ENCODE results near the gene TMEM120B.

Gene TMEM120B

DNA sequence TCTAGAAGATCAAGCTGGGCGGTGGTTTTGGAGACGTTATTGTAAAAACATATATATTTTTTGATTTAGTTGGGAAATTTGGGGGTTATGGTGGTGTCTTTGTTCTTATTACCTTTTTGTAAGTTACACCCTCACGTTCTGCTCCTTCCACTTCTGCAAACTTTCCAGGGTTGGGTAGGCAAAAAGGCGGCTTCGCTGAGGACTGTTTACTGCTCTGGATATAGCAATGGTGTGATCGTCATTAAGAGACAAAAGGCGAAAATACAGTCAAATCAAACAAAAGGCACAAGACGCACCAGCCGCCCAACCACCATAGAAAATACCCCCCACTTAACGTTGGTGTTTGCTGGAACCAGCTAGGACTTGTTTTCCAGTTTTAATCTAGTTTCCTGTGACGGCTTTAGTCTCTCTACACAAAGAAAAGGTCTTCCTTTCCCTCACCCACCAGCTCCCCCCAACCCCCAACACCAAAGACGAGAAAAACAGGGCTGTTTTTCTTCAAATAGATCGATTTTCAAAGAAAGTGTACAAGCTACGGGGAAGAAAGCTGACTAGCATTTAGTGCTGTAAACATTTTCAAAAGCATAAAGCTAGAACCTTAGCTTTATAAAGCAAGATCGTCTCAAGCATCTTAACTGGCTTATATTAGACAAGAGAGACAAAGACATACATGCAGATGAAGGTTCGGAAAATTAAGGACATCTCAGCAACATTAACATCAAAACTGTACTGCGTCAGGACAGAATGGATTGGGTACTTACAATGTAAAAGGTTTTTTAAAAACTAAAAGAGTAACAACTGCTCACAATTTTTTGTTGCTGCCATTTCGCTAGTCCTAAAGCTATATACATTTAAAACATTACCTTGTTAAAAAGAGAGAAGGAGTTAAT is 89.3 kb downstream of the TMEM120B start:
- no peaks in the 10 kb centered on the region for H3K27me3 ChIP-seq (replicated peaks; ENCODE audit: control insufficient read depth, insufficient read depth, low read length, poor library complexity, severe bottlenecking)
- H3K27ac ChIP-seq (ENCODE audit: insufficient read depth, low read length, poor library complexity, severe bottlenecking), result peak overlapping the region; percentile 98
- no peaks in the 10 kb centered on the region for H3K9me3 ChIP-seq (ENCODE audit: control insufficient read depth, low read length)
- peaks cover 27% of the 10 kb centered on the region for H3K4me1 ChIP-seq (ENCODE audit: control insufficient read depth, insufficient read depth, low read length, poor library complexity, severe bottlenecking)
- no peak for DNase-seq
- peaks cover 14% of the 10 kb centered on the region for H3K36me3 ChIP-seq (ENCODE audit: control insufficient read depth, insufficient read depth, low read length)
- peak overlapping the region; percentile 76 for H3K4me3 ChIP-seq (ENCODE audit: insufficient read depth, low read depth, low read length, poor library complexity, severe bottlenecking)

GRCh38 chr12:121802485-121802842 is 89.9 kb downstream of the TMEM120B start:
- Histone ChIP-seq H3K27me3 (replicated peaks; ENCODE audit: control insufficient read depth, insufficient read depth, low read length, poor library complexity, severe bottlenecking) (no peaks in the 10 kb centered on the region), H3K9me3 (ENCODE audit: control insufficient read depth, low read length) (no peaks in the 10 kb centered on the region), H3K4me3 (ENCODE audit: insufficient read depth, low read depth, low read length, poor library complexity, severe bottlenecking) (peak overlapping the region; percentile 76), H3K36me3 (ENCODE audit: control insufficient read depth, insufficient read depth, low read length) (peaks cover 8% of the 10 kb centered on the region), H3K27ac (ENCODE audit: insufficient read depth, low read length, poor library complexity, severe bottlenecking) (peak overlapping the region; percentile 98), H3K4me1 (ENCODE audit: control insufficient read depth, insufficient read depth, low read length, poor library complexity, severe bottlenecking) (peaks cover 33% of the 10 kb centered on the region)
- no peak for DNase-seq

GRCh38 chr12:121802843-121803698 is 90.5 kb downstream of the TMEM120B start:
- H3K27me3 ChIP-seq (replicated peaks; ENCODE audit: control insufficient read depth, insufficient read depth, low read length, poor library complexity, severe bottlenecking), result no peaks in the 10 kb centered on the region
- H3K27ac ChIP-seq (ENCODE audit: insufficient read depth, low read length, poor library complexity, severe bottlenecking), result peak overlapping the region; percentile 98
- peaks cover 30% of the 10 kb centered on the region for H3K4me1 ChIP-seq (ENCODE audit: control insufficient read depth, insufficient read depth, low read length, poor library complexity, severe bottlenecking)
- H3K36me3 ChIP-seq (ENCODE audit: control insufficient read depth, insufficient read depth, low read length), result peaks cover 10% of the 10 kb centered on the region
- peak; percentile 73 to 80 (median 80) for DNase-seq
- H3K4me3 ChIP-seq (ENCODE audit: insufficient read depth, low read depth, low read length, poor library complexity, severe bottlenecking), result peak overlapping the region; percentile 76
- no peaks in the 10 kb centered on the region for H3K9me3 ChIP-seq (ENCODE audit: control insufficient read depth, low read length)

DNA sequence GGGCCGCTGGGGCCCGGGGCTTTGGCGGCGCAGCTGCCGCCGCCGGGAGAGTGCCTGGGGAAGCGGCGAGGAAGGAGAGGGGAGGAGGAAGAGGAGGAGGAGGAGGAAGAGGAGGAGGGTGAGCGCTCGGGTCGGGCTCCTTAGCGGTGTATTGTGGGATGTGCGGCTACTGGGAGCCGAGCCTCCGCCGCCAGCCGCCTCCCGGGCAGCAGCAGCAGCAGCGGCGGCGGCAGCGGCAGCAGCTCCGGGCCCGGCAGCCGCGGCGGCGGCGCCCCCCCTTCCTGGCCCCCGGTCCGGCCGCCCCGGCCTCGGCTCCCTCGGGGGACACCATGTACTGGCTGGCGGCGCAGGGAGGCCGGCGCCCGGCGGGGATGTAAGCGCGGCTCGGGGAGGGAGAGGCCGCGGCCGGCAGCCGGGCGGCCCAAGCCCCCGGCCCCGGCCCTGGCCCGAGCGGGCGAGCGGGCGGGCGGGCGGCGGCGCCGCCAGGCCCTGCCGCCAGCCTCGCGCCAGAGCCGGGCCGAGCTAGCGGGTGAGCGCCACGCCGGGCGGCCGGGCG is 91.4 kb downstream of the TMEM120B start, which contains the start of gene SETD1B:
SETD1B (plus strand) TSS at position 149 of the 556 bp plus-strand sequence. CDS start 729 bp downstream, outside the sequence.
- no peak for DNase-seq
- Histone ChIP-seq H3K27ac (ENCODE audit: insufficient read depth, low read length, poor library complexity, severe bottlenecking) (peak within 1 kb of the TSS; percentile 98), H3K36me3 (ENCODE audit: control insufficient read depth, insufficient read depth, low read length) (peaks cover 10% of the 10 kb centered on the region), H3K4me3 (ENCODE audit: insufficient read depth, low read depth, low read length, poor library complexity, severe bottlenecking) (peak within 1 kb of the TSS; percentile 90), H3K9me3 (ENCODE audit: control insufficient read depth, low read length) (no peaks in the 10 kb centered on the region), H3K4me1 (ENCODE audit: control insufficient read depth, insufficient read depth, low read length, poor library complexity, severe bottlenecking) (peaks cover 22% of the 10 kb centered on the region), H3K27me3 (replicated peaks; ENCODE audit: control insufficient read depth, insufficient read depth, low read length, poor library complexity, severe bottlenecking) (no peaks in the 10 kb centered on the region)

DNA sequence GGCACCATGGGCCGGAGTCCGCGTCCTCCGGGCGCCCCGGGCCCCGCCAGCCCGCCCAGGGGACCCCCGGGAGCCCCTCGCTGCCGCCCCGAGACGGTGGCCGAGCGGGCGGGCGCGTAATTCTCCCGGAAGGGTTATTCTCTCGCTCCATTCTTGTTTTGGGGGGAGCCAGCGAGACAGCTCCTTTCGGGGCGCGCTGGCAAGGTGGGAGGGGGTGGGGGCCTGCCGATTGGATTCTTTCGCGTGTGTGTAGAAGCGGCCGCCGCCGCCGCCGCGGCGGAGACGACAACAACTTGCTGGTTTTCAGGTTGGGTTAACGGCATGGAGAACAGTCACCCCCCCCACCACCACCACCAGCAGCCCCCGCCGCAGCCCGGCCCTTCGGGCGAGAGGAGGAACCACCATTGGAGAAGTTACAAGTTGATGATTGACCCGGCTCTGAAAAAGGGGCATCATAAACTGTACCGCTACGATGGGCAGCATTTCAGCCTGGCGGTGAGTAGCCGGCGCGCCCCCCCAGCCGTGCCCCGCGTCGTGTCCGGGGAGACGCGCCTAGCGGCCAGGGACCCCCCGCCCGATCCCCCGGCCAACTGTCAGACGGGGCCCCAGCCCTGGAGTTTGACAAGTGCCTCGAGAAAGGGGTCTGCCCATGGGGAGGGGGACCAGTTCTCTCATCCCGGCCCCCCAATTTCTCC is 92.0 kb downstream of the TMEM120B start:
- H3K4me1 ChIP-seq (ENCODE audit: control insufficient read depth, insufficient read depth, low read length, poor library complexity, severe bottlenecking), result peaks cover 17% of the 10 kb centered on the region
- H3K27ac ChIP-seq (ENCODE audit: insufficient read depth, low read length, poor library complexity, severe bottlenecking), result peak overlapping the region; percentile 77
- H3K27me3 ChIP-seq (replicated peaks; ENCODE audit: control insufficient read depth, insufficient read depth, low read length, poor library complexity, severe bottlenecking), result no peaks in the 10 kb centered on the region
- DNase-seq, result peak in 1 of 3 donors; percentile 46
- H3K36me3 ChIP-seq (ENCODE audit: control insufficient read depth, insufficient read depth, low read length), result peaks cover 14% of the 10 kb centered on the region
- H3K4me3 ChIP-seq (ENCODE audit: insufficient read depth, low read depth, low read length, poor library complexity, severe bottlenecking), result peak overlapping the region; percentile 90
- no peaks in the 10 kb centered on the region for H3K9me3 ChIP-seq (ENCODE audit: control insufficient read depth, low read length)

DNA sequence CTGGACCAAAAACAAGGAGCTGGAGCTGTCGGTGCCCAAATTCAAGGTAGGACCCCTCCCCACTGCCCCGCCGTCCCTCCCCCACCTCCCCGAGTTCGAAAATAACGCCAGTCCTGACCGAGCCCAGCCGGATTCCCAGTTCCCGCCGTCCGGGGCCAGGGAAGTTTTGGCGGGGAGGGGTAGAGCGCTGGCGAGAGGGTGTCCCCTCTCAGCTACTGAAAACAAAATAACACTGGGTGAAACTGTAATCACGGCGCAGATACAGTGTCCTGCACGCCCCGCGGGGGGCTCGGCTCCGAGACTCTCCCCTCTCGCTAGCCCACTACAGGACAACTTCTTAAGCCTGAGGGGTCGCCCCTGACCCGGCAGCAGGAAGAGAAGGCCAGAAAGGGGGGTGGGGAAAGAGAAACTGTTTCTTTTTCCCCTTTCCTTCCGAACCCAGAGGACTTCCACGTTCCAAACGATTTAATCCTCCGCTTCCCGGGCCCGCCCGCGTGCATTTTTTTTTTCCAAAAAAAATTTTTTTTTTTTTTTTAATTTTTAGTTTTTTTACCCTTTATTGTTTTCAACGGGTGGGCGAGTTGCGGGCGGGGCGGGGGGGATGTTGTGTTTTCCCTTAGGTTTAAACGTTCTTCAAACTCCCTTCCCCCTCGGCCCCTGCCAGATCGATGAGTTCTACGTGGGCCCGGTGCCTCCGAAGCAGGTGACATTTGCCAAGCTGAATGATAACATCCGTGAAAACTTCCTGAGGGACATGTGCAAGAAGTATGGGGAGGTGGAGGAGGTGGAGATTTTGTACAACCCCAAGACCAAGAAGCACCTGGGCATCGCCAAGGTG is 92.8 kb downstream of the TMEM120B start:
- DNase-seq, result no peak
- peaks cover 20% of the 10 kb centered on the region for H3K4me1 ChIP-seq (ENCODE audit: control insufficient read depth, insufficient read depth, low read length, poor library complexity, severe bottlenecking)
- no peaks in the 10 kb centered on the region for H3K27me3 ChIP-seq (replicated peaks; ENCODE audit: control insufficient read depth, insufficient read depth, low read length, poor library complexity, severe bottlenecking)
- peaks cover 22% of the 10 kb centered on the region for H3K36me3 ChIP-seq (ENCODE audit: control insufficient read depth, insufficient read depth, low read length)
- no peaks in the 10 kb centered on the region for H3K9me3 ChIP-seq (ENCODE audit: control insufficient read depth, low read length)
- H3K27ac ChIP-seq (ENCODE audit: insufficient read depth, low read length, poor library complexity, severe bottlenecking), result peak overlapping the region; percentile 77
- peak overlapping the region; percentile 90 for H3K4me3 ChIP-seq (ENCODE audit: insufficient read depth, low read depth, low read length, poor library complexity, severe bottlenecking)

DNA sequence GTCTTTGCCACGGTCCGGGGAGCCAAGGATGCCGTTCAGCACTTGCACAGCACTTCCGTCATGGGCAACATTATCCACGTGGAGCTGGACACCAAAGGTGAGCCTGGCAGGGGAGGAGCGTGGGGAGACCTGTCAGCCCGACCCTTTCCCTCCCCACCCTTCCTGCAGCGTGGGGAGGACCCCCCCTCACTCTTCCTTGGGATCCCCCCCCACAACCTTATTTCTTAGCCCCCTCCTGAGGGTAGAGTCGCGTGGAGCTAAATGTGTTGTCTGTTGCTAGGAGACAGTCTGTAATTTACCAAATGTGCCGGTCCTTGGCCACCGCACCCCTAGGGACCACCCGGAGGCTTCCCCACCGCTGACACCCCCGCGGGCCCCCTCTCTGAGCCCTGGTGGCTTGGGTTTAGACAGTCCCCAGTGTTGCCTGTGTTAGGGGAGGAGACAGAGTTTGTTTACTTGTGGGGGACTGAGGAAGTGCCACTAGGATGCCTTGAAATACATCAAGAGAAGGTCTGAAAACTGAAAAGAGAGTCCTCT is 93.5 kb downstream of the TMEM120B start:
- no peak for DNase-seq
- H3K9me3 ChIP-seq (ENCODE audit: control insufficient read depth, low read length), result no peaks in the 10 kb centered on the region
- no peaks in the 10 kb centered on the region for H3K27me3 ChIP-seq (replicated peaks; ENCODE audit: control insufficient read depth, insufficient read depth, low read length, poor library complexity, severe bottlenecking)
- peaks cover 27% of the 10 kb centered on the region for H3K4me1 ChIP-seq (ENCODE audit: control insufficient read depth, insufficient read depth, low read length, poor library complexity, severe bottlenecking)
- H3K27ac ChIP-seq (ENCODE audit: insufficient read depth, low read length, poor library complexity, severe bottlenecking), result peak overlapping the region; percentile 77
- peaks cover 27% of the 10 kb centered on the region for H3K36me3 ChIP-seq (ENCODE audit: control insufficient read depth, insufficient read depth, low read length)
- peak overlapping the region; percentile 90 for H3K4me3 ChIP-seq (ENCODE audit: insufficient read depth, low read depth, low read length, poor library complexity, severe bottlenecking)

DNA sequence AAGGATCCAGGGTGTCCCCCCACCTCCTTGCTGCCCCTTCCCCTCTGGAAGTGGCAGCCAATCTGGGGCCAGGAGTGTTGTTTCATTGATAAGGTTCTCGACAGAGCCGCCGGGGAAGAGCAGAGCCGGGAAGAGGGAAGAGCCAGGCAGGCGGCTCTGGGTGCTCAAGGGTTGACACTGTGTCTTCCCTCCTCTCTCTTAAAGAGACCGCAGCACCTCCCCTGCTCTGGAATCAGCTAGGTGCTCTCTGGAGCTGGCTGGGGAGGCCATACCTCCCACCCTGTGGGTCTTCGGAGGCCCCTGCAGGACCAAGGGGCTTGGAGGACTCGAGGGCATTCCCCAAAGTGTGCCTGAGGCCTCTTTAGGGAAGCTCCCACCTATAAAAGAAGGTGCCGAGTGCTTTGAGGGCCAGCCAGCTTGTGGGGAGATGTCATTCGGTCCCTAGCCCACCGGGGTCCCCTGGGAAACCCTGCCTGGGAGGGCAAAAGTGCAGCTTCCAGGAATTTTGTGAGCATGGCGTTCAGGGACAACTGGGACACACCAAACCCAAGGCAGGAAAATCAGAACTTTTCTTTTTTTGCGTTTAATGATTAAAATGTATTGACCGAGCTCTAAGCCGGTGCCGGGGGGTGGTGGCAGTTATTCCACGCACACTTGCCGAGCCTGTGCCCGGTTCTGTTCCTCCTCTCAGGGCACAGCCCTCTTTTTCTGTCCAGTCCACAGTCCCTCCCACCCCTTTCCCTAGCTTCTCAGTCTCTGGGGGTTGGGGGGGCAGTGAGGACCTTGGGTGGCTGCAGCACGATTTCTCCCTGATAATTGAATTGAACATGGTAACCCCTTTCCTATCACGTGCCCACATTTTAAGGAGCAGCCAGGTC is 94.2 kb downstream of the TMEM120B start:
- Histone ChIP-seq H3K27ac (ENCODE audit: insufficient read depth, low read length, poor library complexity, severe bottlenecking) (peak overlapping the region; percentile 77), H3K4me1 (ENCODE audit: control insufficient read depth, insufficient read depth, low read length, poor library complexity, severe bottlenecking) (peaks cover 34% of the 10 kb centered on the region), H3K9me3 (ENCODE audit: control insufficient read depth, low read length) (no peaks in the 10 kb centered on the region), H3K36me3 (ENCODE audit: control insufficient read depth, insufficient read depth, low read length) (peaks cover 27% of the 10 kb centered on the region), H3K4me3 (ENCODE audit: insufficient read depth, low read depth, low read length, poor library complexity, severe bottlenecking) (peak overlapping the region; percentile 90), H3K27me3 (replicated peaks; ENCODE audit: control insufficient read depth, insufficient read depth, low read length, poor library complexity, severe bottlenecking) (no peaks in the 10 kb centered on the region)
- no peak for DNase-seq
